ENCODE measurements around the gene APIP. TPM values are rescaled to one million over a fixed set of nuclear protein-coding genes. Genes with fewer than 3 reads are reported as not detected.

The APIP gene
- polyA plus RNA-seq (2012; rRNA removed), result 21.3 and 22.5 TPM in 2 replicates
- 26.6 and 39.0 TPM in 2 replicates for polyA plus RNA-seq (2012; cell fraction: cytosol; rRNA removed)
- polyA plus RNA-seq (2012; cell fraction: nucleus; rRNA removed), result 13.7 and 26.9 TPM in 2 replicates

- peak; percentile 98 for DNase-seq
- H3K9me2 ChIP-seq, result no peaks in the 10 kb centered on the region
- H3K36me3 ChIP-seq (replicated peaks in 1 of 2; ENCODE audit: control insufficient read depth in 1 of 2, insufficient read depth in 2 of 2, low read length in 1 of 2), result peaks cover 14 to 18% of the 10 kb centered on the region in 2 experiments
- peaks cover 73% of the 10 kb centered on the region for H3K79me2 ChIP-seq (ENCODE audit: insufficient read depth)
- ChIA-PET POLR2A (interaction anchor here (0.7 to 0.8 kb wide), 2 partner anchors 44 to 307 kb away, joined by 3 read pairs; no protein-coding TSS in a partner anchor), CTCF (interaction anchor here (0.8 to 3.1 kb wide), 5 partner anchors 10 to 404 kb away, joined by 3 to 24 read pairs (median 4); no protein-coding TSS in a partner anchor)
- peaks cover 12 to 13% of the 10 kb centered on the region in 2 experiments; a peak in 3 of 4 replicates for H3K4me1 ChIP-seq (ENCODE audit: control insufficient read depth in 1 of 2, insufficient read depth in 2 of 2, low read depth in 1 of 2, low read length in 1 of 2)
- WGBS (ENCODE audit: low lambda C conversion rate), result 0% methylated on average over 20 of the region's 79 CpGs
- H2AFZ ChIP-seq (ENCODE audit: low read depth), result peak within 1 kb of the TSS; percentile 91
- peak within 1 kb of the TSS; percentile 98 for H3K9ac ChIP-seq
- H3K4me2 ChIP-seq, result peak within 1 kb of the TSS; percentile 96
- peak within 1 kb of the TSS; percentile 65 to 97 for H3K4me3 ChIP-seq (ENCODE audit: low read depth in 2 of 2, low read length in 1 of 2)
- H3K9me3 ChIP-seq, result no peaks in the 10 kb centered on the region
- no peaks in the 10 kb centered on the region for H3K27me3 ChIP-seq (ENCODE audit: insufficient read depth)
- peaks cover 10% of the 10 kb centered on the region for H3F3A ChIP-seq (replicated peaks; ENCODE audit: insufficient read depth)
- H4K20me1 ChIP-seq (ENCODE audit: insufficient read depth), result no peaks in the 10 kb centered on the region; the same call in 1 of the 2 replicates
- peak within 1 kb of the TSS; percentile 90 to 98 for H3K27ac ChIP-seq (ENCODE audit: low read depth in 2 of 2, low read length in 1 of 2)
- TF ChIP-seq MXI1 (IDR thresholded peaks at IDR 0.05; ENCODE audit: low read depth, low read length) (peak; percentile 60), CHD2 (IDR thresholded peaks at IDR 0.05; ENCODE audit: low read length, partially characterized antibody) (peak; percentile 33), TEAD4 (IDR thresholded peaks at IDR 0.05; ENCODE audit: borderline replicate concordance, insufficient read depth) (no peak), EZH2phosphoT487 (IDR thresholded peaks at IDR 0.05; ENCODE audit: borderline replicate concordance, low read depth) (no peak), GABPA (IDR thresholded peaks at IDR 0.05; ENCODE audit: low read depth) (no peak), RFX5 (IDR thresholded peaks at IDR 0.05; ENCODE audit: low read length) (no peak), IRF3 (IDR thresholded peaks at IDR 0.05; ENCODE audit: low read depth, low read length) (no peak), FOXJ3 (CRISPR knock-in tag; IDR thresholded peaks at IDR 0.05) (no peak), MAX (IDR thresholded peaks at IDR 0.05; ENCODE audit: low read depth) (peak; percentile 30; the same call in 1 of the 2 replicates), MEF2A (IDR thresholded peaks at IDR 0.05; ENCODE audit: borderline replicate concordance, low read depth) (no peak), FOSL2 (IDR thresholded peaks at IDR 0.05; ENCODE audit: borderline replicate concordance, low read depth) (no peak), TCF12 (IDR thresholded peaks at IDR 0.05) (no peak), SMC3 (IDR thresholded peaks at IDR 0.05; ENCODE audit: low read depth, low read length) (no peak), SIN3A (IDR thresholded peaks at IDR 0.05; ENCODE audit: borderline replicate concordance, low read depth, low read length) (peak; percentile 71; the same call in 1 of the 2 replicates), GATA2 (CRISPR knock-in tag; IDR thresholded peaks at IDR 0.05) (peak; percentile 0; the same call in 1 of the 2 replicates), CTCF (IDR thresholded peaks at IDR 0.05) (no peak), REST (IDR thresholded peaks at IDR 0.05; ENCODE audit: low read depth, low read length) (no peak), RXRA (IDR thresholded peaks at IDR 0.05; ENCODE audit: borderline replicate concordance, low read depth) (no peak), RAD21 (IDR thresholded peaks at IDR 0.05; ENCODE audit: low read length) (no peak), FOXM1 (IDR thresholded peaks at IDR 0.05; ENCODE audit: low read depth) (no peak), RCOR1 (IDR thresholded peaks at IDR 0.05; ENCODE audit: low read length) (0 out of 2 replicates have a peak, but pooled peaks have one; percentile 7), ELF1 (IDR thresholded peaks at IDR 0.05) (no peak), NFIC (IDR thresholded peaks at IDR 0.05; ENCODE audit: borderline replicate concordance) (0 out of 2 replicates have a peak, but pooled peaks have one; percentile 8), USF1 (IDR thresholded peaks at IDR 0.05; ENCODE audit: borderline replicate concordance, low read depth) (peak; percentile 38; the same call in 1 of the 2 replicates)
Measured at GRCh38 chr11:34916015-34916842, at the start of gene APIP, which contains the start of gene PDHX. APIP (minus strand) TSS chr11:34916379; CDS start chr11:34916284, 95 bp downstream. PDHX (plus strand) TSS chr11:34916618; CDS start chr11:34916656, 38 bp downstream.

Measured in SK-N-SH (cell line).